ENCODE data around the gene PTRHD1.

The PTRHD1 gene

DNA sequence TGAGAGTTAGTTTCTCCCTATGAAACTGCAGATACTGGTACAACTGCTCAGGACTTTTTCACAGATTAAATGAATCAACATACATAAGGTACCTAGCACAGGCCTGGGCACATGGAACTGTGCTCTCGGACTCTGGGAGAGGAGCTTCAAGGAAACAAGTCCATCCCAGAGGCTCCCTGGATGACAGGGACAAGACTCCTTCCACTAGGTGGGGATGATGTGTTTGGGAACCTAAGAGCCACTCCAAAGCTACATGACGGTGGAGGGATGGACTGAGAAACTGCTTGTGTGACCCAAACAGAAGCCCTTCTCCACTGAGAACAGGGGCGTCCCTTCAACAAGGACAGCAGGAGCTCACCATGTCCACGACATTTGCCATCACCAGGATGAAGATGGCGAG lies 37.2 kb upstream of the PTRHD1 start:
- DNase-seq (ENCODE audit: low read depth in 2 of 2) = no peak

DNA sequence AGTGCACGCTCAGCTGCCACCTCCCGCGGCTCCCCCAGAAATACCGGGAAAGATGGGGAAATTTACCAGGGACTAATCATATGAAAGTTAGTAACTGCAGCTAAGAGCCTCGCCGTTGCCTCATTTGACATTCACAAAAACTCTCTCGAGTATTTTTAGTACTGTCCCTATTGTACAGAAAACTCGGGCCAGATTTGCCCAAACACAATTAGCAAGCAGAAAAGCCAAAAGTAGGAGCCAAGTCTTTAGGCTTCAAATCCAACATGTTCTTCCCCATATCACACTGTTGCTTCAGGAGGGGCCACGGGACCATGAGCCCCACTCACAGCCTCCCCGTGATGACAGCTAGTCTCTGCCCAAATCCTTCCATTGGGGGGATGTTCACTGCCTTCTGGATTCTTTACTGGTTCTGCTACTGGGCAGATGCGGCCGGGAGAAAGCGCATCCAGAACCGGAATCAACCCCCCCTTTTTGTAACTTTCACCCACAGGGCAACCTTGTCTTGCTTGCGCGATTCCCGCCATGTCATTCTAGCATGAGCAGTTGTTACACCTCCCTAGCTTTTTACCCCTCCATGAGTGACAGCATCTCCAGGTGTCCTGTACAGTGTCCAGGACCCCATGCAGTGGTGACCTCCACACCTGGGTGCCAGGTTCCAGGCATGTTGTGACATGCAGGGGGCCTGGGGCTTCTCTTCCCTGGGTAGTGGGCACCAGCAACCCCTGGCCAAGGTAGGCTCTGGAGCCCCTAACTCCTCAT lies 35.2 kb upstream of the PTRHD1 start:
- DNase-seq (ENCODE audit: low read depth in 2 of 2) = no peak

DNA sequence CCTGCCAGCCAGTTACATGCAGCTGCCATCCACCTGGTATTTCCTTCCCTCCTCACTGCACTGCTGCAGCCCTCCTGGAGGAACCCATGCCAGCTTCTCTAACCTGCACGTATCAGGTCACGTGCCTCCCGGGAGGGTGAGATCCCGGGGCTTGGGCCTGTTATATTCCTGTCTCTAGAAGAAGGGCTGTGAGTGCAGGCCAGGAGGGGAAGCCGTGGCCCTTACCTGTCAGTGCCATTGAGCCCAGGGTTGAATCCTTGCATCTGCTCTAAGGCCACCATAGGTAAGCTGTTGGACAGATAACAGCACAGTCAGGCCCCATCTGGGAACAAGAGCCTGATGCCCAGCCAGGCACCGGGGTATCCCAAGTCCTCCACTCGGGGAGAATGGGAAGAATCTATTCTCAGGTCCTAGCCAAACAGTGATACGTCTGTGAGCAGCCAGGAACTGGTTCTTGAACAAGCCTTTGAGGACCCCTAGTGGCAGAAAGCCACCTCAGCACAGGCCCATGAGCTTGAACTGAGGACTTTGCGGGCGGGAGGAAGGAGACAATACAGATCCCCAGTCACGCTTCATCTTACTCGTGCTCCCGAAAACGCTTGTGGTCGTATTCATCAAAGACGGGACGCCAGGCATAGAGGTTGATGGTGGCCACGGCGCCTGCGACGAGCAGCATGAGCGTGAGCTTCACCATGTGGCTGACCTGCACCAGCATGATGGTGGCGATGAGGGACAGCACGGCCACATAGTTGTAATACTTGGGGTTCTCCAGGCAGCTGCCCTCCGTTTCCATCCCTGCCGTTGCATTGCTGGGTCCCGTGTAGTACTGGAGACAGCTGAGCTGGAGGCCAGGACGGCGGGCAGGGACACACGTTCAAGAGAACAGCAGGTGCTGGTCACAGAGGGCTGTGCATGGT lies 34.4 kb upstream of the PTRHD1 start:
- DNase-seq (ENCODE audit: low read depth in 2 of 2) = peak; percentile 44 to 53

DNA sequence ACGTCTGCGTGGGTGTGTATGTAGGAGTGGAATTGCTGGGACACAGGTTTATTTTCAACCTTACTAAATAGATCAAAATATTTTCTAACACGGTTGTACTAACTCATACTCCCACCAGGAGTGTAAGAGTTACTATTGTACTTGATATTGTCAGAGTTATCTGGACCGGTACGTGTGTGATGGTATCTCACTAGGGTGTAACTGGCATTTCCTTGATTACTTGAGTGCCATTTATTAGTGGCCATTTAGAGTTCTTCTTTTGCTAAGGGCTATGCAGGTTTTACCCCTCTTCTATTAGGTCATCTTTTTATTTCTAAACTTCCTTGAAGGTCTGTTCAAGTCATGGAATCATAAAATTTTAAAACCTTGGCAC lies 33.6 kb upstream of the PTRHD1 start:
- DNase-seq (ENCODE audit: low read depth in 2 of 2) = no peak

DNA sequence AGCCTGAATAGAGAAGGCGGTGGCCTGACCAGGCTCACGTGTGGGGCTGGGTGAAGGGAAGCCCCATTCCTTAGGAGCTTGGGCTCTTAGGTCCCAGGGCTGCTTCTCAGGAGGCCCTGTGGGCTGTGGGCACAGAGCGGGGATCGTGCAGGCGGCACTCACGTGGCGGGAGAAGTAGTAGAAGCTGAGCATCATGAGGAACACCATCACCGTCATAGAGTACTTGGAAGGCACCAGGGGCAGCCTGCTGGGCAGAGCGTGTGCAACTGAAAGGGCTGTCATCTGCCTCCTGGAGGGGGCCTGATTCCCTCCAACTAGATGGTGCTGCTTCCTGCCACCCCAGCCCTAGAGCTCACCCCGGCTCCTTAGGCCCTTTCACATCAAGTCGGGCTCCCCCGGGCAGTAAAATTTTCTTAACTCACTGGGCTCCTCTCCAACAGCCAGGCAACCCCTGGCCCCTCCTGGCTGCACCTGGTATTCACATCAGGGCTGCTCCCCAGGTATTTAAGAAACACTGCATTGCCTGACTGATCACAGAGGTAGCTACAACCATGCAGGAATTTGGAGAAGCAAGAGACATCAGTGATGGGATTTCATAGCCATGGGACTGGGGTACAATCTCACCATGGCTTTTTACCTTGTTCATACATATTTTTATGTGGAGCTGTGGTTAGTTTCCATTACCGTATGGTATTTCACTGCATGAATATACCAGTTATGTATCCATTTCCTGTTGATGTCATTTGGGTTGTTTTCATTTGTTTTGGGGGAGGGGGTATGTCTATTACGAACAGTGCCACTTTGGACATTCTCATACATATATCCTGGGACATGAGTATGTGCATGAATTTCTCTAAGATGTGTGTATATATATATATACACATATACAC lies 32.9 kb upstream of the PTRHD1 start:
- no peak for DNase-seq (ENCODE audit: low read depth in 2 of 2)

DNA sequence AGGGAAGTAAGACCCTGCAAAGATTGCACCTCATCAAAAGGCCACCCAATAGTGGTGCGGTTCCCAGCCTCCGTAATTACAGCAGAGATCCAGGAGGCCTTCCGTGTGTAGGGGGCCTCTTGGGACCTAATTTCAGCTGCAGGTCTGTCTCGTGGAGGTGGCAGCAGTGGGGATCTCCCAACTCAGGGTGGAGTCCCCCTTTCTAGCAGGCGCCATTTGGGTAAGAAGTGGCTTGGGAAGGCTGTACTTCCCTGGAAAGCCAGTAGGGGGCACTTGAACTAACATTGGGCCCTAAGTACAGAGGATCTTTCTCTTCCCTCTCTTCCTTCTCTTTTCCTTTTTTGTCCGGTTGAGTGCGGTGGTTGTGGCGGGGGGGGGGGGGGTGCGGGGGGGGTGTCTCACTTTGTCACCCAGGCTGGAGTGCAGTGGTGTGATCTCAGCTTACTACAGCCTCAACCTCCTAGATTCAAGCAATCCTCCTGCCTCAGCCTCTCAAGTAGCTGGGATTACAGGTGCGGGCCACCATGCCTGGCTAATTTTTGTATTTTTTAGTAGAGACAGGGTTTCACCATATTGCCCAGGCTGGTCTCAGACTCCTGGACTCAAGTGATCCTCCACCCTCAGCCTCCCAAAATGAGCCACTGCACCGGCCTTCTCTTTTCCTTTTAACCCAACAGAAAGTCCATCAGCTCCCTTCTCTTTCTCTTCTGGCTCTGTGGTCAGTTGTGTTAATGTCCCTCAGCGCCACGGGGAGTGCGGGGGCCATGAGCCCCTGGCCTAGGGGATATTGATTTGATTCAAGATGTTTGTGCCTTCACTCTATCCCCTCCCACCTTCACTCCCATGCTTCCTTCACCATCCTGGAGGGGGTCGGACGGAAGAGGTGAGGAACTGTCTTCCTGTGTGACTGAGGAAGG lies 32.0 kb upstream of the PTRHD1 start:
- no peak for DNase-seq (ENCODE audit: low read depth in 2 of 2)

DNA sequence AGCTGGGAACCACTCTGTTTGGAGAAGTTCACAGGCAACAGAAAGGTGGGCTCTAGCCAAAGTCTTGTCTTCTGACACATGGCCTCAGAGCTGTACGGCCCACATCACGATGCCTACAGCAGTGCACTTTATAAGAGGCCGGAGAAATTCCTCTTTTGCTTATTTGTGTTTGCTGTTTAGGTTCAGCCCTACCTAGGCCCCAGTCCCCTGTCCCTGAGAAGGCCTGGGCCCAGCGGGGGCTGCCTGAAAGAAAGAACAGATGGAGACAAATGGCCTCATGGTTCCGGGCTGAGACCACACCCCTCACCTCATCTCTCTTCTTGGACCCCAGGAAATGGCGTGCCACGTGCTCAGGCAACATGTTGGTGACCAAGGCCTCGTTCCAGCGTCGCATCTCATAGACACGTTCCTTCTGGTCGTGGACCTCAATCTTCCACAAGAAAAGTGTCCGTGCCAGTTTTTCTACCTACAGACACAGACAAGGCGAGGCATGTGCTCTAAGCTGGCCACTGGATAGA lies 30.9 kb upstream of the PTRHD1 start:
- no peak for DNase-seq (ENCODE audit: low read depth in 2 of 2)

DNA sequence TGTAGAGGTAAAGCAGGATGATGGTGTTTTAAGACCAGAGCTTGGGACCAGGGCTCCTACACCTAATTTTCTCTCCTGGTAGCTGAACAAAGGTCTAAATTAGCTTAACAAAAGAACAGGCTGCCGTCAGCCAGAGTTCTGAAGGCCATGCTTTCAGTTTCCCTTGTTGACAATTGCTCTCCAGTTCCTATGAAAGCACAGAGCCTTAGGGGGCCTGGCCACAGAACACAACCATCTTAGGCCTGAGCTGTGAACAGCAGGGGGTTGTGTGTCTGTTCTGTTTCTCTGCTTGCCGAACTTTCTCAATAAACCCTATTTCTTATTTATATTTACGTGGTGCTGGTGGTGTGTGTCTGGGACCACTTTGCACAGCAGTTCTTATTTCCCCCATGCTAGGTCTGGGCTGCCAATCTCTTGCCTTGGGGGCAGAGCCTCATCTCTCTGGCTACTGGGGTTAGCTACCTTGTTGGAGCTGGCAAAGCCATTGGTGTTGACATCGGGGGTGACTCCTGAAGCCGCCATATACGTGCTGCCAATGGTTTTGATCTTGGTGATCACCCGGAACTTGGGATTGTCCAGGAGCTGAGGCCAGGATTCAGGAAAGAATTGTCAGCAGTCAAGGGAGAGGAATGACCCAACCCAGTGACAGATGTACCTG lies 29.0 kb upstream of the PTRHD1 start:
- no peak for DNase-seq (ENCODE audit: low read depth in 2 of 2)

DNA sequence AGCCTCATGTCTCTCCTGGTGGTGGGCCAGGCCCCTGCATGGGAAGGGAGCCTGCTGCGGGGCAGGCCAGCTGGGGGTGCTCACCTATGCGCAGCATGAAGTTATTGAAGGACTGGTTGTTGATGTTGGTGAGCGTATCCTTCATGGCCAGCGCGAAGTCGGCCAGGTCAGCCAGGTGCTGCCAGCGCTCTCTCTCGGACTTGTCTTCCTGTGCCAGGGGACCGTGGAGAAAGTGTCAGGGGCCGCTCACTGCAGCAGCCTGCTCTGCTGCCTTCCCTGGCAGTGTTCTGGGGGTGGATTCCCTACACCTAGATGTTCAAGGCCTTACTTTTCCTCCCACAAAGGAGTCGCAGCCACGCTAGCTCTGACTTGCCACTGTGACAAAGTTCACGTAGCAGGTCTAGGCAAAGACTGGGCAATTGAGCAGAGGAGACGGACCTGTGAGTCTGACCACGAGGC lies 28.3 kb upstream of the PTRHD1 start:
- DNase-seq (ENCODE audit: low read depth in 2 of 2) = no peak

DNA sequence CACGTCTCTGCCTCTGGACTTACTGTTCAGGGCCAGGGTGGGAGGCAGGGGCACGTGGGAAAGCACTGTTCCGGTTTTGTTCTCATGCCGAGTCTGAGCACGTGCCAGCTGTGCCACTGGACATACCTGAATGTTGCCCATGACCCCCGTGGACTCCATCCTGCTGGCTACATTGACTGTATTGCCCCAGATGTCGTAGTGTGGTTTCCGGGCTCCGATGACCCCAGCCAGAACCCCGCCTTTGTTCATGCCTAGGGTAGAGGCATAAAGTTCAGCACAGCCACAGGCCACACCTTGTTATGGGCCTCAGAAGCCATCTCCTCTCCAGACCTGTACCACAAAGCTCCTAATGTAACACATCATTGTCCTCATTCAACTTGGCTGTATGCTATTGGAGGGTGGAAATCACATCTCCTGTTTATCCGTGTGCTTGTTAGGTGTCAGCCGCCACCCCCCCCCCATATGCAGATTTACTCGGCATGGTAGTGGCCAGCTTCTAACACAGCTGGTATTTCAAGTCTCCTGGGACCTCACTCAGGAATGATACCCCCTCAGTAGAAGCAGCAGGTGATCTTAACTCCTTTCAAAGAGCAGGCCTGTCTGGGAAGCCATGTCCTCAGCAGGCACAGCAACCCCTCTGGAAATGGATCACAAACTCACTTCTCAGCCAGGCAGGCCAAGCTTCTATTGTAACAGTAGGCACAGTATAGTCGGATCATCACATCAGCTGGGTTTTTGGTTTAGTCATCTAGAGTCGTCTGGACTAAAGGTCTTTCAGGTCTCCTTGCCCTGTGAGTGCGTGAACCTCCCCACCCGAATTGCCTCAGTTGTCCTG lies 27.6 kb upstream of the PTRHD1 start:
- DNase-seq (ENCODE audit: low read depth in 2 of 2) = no peak

DNA sequence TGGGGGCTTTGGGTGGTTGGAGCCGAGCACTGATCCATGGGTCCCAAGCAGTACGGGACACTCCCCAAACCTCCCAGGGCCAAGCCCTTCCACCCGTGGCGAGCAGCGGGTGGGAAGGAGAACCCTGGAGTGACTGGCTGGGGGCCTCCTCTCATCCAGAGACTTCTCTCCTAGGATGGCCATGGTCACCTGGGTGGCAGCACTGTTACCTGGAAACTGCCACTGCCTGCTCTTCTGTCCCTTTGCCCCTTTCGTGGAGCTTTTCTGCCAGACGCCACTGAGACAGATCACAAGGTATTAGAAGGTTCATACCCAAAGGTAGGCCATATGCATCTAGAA lies 27.0 kb upstream of the PTRHD1 start:
- DNase-seq (ENCODE audit: low read depth in 2 of 2) = no peak

DNA sequence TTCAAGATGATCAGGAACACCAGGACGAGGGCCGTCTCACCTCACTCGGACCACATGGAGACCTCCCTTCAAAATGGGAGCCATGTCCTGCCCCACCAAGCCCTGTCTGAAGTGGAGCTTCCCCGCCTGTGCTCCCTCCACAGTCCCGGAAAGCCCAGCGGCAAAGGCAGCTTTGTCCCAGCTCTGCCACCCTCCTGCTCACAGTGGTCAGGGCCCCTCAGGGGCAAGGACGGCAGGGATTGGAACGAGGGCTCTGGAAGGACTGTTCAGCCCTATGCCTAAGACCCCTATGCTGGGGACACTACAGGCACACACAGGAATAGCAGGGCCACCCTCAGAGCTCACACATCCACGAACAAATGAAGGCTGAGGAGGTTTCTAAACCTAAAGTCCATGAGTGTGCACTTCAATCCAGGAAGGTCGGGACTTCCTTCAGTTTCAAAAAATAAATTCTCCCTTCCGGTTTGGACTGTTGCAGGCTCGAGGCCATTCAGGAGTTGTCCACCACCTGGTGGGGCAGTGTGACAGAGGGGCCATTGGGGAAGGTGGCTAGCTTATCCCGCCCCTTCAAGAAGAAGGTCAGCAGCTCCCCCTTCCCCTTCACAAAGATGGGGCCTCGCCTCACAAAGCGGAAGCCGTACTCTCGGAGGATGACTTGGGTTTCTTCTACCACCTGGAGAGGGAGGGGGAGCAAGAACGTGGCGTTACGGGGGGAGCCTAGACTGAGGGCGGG lies 26.4 kb upstream of the PTRHD1 start:
- no peak for DNase-seq (ENCODE audit: low read depth in 2 of 2)

DNA sequence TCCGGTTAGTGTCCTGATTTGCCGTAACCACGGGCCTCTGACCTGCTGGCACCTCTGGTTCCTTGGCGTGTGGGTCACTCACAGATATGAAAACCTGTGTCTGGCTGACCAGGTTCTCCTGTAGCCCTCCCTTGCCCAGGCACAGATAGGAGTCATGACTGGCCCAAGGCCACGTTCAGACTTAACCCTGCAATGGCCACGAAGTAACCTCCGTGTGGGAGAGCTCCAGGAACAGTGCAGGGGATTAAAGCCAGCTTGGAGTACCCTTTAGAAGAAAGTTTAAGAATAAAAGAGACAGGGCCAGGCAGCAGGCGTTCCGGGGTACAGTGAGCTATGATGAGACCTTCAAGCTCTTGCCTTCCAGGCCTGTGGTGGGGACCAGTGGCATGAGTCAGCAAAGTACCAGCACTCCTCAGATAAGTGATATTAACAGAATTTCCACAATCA lies 25.6 kb upstream of the PTRHD1 start:
- DNase-seq (ENCODE audit: low read depth in 2 of 2) = no peak

DNA sequence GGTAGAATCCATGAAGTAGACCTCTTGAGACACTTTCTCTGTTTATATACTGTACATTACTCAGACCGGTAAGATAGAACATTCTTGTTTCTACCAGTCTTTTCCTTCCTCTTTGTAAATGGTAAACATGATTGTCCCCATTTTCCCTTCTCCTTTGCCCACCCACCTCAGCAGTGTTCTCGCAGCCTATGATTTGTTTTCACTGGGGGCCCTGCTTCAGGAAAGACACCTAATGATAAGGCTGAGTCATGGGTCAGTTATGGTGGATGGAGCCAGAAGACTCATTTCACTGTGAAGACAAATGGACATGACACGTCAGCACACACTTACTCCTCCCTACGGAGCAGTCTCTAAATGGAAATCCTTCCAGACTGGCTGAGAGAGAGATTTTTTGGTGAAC lies 23.7 kb upstream of the PTRHD1 start:
- DNase-seq (ENCODE audit: low read depth in 2 of 2) = no peak

DNA sequence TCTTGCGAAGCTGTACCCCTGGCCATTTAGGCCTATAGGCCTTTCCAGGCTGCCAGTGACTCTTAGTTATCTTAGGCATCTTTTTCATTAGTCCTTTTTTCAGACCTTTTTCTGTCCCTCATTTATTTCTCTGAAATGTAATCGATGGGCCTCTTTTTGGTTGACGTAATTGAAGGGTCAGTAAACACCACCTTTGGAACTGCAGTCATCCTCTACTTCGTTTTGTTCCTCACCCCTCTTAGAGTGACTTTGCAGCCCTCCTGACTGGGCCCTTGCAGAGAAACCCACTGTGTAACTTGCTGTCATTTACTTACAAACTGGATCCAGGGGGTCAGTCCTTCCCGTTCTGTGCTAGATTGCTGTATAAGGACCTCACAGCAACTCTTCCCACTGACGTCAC lies 23.2 kb upstream of the PTRHD1 start:
- DNase-seq (ENCODE audit: low read depth in 2 of 2) = no peak

DNA sequence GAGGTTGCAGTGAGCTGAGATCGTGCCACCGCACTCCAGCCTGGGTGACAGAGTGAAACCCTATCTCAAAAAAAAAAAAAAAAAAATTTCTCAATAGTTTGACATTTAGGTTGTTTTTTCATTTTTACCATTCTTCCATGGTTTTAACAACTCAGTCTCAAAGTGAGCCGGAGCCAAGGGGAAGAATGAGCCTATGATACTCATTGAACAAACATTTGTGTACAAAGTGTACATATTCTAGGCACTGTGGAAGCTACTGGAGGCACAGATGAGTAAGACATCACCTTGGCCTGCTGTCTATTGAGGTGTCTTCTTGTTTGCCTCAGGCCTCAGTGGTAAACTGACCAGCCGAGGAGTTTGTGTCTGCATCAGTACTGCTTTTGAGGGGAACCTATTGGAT lies 22.0 kb upstream of the PTRHD1 start:
- no peak for DNase-seq (ENCODE audit: low read depth in 2 of 2)

DNA sequence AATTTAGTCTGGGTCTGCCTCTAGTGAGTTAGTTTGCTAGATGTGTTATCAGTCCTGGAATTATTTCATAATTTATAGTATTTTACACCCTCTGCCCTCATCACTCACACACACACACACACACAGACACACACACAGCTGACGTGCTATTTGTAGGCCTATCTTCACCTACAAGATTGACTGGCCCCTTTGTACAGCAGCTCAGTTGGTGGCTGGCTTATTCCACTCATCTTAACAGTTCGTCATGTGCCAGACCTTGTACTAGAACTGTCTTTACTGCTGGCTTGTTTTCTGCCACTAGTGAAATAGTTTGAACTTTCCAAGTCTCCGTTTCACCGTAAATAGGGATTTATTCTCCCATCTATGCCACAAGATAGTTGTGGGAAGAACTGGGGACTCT lies 21.3 kb upstream of the PTRHD1 start:
- DNase-seq (ENCODE audit: low read depth in 2 of 2) = no peak

DNA sequence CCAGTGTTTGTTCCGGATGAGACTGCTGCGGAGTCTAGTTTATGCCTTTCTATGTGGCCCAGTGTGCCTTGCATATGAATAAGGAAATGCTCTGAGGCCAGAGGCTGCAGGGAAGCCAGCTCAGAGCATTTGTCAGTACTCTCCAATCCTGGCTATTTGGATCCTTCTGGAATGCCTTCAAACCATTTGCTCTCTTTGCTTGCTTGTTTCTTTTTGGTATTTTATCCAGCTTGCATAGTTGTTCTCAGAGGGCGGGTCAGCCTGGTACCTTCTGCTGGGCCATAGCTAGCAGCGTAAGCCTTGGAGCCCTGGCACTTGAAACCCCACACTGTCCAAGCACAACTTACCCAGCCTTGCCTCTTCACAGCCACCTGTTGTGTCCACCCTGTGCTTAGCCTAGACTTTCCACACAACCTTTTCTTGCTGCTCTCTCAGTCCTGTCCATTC lies 20.5 kb upstream of the PTRHD1 start:
- DNase-seq (ENCODE audit: low read depth in 2 of 2) = no peak
